GM19328 (cell line): ENCODE measurements around the gene KMT2D.

ENCODE experiments used
- ATAC-seq: cut with Tn5 transposase; IDR thresholded peaks from one replicate; pipeline ENCODE4 v1.9.1; 2021; ENCODE audit warnings: mild to moderate bottlenecking, moderate library complexity; ENCODE audit not compliant: unreplicated experiment

The KMT2D gene

GRCh38 chr12:49060237-49061156, at the start of gene KMT2D:
TSS of gene KMT2D (minus strand) at chr12:49060794. CDS start at chr12:49055324, 5,470 bp downstream.
- ATAC-seq: no peak

GRCh38 chr12:49109641-49110463, 49.3 kb upstream of the KMT2D start:
- no peak for ATAC-seq

- no peak for ATAC-seq
Measured at GRCh38 chr12:49108958-49109404, 48.4 kb upstream of the KMT2D start.

GRCh38 chr12:49105504-49106084, 45.0 kb upstream of the KMT2D start:
- no peak for ATAC-seq

GRCh38 chr12:49104822-49105221, 44.2 kb upstream of the KMT2D start:
- ATAC-seq: no peak

- ATAC-seq: no peak
Measured at GRCh38 chr12:49100380-49100779, 39.8 kb upstream of the KMT2D start.

- no peak for ATAC-seq
Measured at GRCh38 chr12:49098703-49099102, 38.1 kb upstream of the KMT2D start.

GRCh38 chr12:49098035-49098451, 37.4 kb upstream of the KMT2D start:
- ATAC-seq: no peak

- no peak for ATAC-seq
Measured at GRCh38 chr12:49097381-49097780, 36.8 kb upstream of the KMT2D start.

GRCh38 chr12:49094975-49095365, 34.4 kb upstream of the KMT2D start:
- no peak for ATAC-seq

GRCh38 chr12:49094160-49094974, 33.8 kb upstream of the KMT2D start, which contains the start of gene DHH:
TSS of gene DHH (minus strand) at chr12:49094801. CDS start at chr12:49094512, 289 bp downstream.
- no peak for ATAC-seq

GRCh38 chr12:49093792-49094159, 33.2 kb upstream of the KMT2D start:
- ATAC-seq: no peak

GRCh38 chr12:49092816-49093406, 32.3 kb upstream of the KMT2D start:
- ATAC-seq: no peak

- no peak for ATAC-seq
Measured at GRCh38 chr12:49092086-49092815, 31.7 kb upstream of the KMT2D start.

GRCh38 chr12:49091836-49092085, 31.2 kb upstream of the KMT2D start:
- ATAC-seq: no peak

- no peak for ATAC-seq
Measured at GRCh38 chr12:49091056-49091835, 30.7 kb upstream of the KMT2D start.

GRCh38 chr12:49089821-49090773, 29.5 kb upstream of the KMT2D start:
- ATAC-seq: no peak

GRCh38 chr12:49088932-49089330, 28.3 kb upstream of the KMT2D start:
- no peak for ATAC-seq
